SHP77 treated with DMSO at 0.1 percent for 48 hours (cell line): Measurements from ENCODE around the gene TMEM138.
A peak's percentile ranks its signal among the peaks of the same experiment; 100 is the strongest.

Experiments used
- DNase-seq: peaks from one replicate; lab custom pipeline; 2025; lab: John Stamatoyannopoulos, UW

Gene TMEM138

DNA sequence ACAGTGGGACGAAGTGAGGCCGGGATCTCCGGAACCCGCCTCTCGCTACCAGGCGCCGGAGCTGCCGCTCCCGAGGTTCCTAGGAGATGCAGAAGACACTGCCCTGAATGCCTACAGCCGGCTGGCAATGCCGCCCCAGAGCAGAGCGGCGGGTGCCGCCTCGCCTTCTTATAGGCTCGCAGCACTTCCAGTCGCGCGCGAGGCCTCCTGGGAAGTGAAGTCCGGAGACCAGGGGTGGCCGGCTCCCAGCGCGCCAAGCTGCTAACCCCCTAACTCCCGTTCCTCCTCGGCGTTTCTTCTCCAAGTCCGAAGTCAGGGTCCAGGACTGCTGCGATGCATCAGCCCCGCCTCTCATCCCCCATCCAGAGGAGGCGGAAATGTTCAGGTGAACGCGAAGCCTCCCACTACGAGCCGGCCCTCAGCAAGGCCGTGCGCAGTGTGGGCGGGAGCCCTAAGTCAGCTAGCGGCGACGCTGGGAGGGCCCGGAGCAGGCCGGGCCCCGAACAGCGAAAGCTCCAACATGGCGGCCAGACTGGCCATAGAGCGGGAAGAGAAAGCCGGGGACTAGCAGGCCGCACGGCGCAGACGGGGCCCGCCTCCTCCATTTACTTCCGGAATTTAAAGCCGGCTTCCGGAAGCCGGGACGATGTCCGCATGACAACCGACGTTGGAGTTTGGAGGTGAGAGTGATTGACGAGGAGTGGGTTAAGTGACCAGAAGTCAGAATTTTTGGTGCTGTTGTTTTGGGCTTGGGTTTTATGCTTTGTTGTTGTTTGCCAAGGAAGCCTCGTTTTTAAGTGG is at the start of gene TMEM138, which contains the start of gene CYB561A3:
Gene TMEM138 (plus strand): TSS at position 634 of the 801 bp plus-strand sequence. CDS start 2,017 bp downstream, outside the sequence.
Gene CYB561A3 (minus strand): TSS at position 142 of the 801 bp plus-strand sequence. CDS start 5,169 bp downstream, outside the sequence.
- peak; percentile 83 for DNase-seq

DNA sequence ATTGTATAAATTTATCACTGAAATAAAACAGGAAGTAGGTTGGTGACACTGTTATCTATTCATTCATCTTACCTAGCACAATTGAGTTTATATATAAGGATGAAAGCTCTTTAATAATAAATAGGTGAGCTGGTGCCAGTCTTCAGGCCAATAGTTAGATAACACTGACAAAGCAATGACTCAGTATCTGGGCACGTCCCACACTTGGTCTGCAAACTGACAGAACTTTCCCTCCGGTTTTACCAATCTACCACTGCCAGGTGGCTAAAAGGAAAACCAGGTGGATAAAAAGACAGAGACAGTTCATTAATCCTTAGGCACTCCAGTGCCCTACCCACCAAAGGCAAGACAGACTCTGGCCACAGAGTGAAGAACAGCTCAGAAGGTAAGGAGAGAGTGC is 46.9 kb upstream of the TMEM138 start:
- no peak for DNase-seq

DNA sequence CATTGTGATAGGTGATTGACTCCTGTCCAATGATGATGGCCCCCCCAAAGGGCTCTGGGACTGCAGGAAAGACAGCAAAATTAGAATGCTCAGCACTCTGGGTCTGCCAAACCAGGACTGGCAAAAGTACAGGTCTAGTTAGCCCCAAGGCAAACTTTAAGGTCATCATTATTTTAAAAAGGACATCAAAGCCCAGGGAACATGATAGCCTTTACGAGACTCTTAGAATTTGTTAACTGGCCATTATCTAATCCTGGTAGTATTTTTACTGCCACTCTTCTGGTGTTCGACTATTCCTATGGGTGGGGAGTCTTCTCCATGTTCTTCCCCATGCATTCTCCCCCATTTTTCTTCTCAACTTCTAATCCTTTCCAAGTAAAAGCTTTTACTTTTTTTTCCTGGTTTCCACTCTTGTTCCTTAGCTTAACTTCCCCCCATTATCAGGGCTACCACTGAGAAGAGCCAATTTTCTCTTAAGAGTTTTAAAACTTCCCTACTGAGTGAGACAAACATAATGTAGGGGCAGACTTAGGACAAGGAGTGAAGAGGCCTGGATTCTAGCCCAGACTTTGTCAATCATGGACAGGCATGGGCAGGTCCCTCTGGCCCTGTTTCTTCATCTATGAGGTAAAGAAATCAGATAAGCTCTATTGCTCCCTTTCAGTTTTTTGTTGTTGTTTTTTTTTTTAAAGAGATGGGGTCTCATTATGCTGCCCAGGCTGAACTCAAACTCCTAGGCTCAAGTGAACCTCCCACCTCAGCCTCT is 36.3 kb upstream of the TMEM138 start:
- no peak for DNase-seq

DNA sequence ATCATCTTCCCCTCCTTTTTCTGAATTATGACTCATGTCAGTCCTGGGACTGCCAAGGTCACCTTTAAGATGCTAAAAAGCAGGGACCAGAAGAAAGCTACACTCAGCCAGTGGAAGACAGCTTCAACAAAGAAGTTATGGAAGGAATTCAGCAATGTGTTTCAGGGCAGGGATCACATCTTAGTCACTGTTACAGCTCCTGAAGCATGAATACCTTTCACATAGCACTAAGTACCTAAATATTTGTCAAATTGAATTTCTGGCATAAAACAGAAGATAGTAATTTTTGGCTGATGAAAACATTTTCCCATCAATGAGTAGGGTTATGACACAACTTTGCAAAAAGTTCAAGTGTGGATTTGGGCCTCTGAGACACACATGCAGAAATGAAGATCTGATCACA is 34.5 kb upstream of the TMEM138 start:
- no peak for DNase-seq

DNA sequence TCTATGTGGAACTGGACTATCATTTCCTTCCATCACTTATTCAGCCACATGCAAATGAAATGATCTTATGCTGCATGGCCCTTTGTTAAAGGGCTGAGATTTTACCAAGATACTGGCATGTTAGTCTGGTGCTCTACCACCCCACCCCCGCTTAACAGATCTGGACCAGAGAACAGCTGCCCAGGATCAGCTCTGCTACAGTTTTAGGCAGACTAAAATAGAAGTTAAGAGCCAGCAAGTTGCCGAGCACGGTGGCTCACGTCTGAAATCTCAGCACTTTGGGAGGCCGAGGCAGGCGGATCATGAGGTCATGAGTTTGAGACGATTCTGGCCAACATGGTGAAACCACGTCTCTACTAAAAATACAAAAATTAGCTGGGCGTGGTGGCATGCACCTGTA is 33.8 kb upstream of the TMEM138 start:
- no peak for DNase-seq

- no peak for DNase-seq
These were observed 32.3 kb upstream of the TMEM138 start for GRCh38 chr11:61329871-61330270.

DNA sequence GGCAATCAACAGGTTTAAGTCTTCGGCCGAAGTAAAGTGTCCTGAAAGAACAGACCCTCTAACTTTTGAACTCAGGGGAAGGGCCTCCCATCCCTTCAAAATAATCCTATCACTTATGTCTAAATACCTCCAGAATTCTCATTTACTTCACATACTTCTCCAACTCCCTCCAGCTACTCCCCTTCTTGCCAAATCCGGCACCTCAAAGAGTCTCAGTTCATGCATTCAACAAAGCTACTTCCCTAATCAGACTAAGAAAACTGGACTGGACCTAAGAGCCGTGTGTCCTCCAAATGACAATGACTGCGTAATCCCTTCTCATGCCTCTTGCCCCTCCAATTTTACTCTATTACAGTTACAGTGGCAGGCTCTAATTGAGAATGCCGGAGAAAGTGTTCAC is 30.5 kb upstream of the TMEM138 start:
- DNase-seq: no peak

- DNase-seq: no peak
These were observed 29.8 kb upstream of the TMEM138 start for GRCh38 chr11:61332281-61332796.

DNA sequence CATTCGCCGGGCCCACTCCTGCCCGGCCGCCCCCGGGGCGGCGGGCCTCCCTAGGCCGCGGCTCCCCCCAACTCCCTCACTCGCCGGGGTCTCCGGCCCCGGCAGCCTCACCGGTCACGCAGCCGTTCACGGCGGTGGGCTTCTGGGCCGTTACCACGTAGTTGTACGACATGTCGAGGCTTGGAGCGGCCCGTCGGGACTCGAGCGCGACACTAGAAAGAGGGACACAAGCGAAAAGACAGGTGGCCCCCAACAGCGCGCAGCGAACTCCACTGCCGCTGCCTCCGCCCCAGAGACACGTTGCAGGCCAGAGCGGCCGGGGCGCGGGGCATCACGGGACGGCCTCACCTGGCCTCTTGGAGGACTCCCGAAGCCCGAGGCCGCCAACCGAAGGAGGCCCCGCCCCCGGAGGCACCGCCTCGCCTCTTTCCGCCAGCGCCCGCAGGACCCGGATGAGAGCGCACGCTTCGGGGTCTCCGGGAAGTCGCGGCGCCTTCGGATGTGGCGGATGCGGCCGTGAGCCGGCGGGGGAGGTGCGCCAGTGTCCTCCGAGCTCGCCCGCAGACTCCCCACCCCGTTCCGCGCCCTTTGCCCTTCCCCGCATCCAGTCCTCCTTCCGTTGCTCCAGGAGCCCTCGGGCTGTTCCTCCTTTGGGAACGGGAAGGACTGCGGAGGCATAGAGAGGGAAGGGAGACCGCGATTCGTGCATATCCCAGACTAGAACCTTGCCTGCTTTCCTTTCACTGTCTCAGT is 29.2 kb upstream of the TMEM138 start, which contains the start of the genes DDB1 and TKFC:
Gene DDB1 (minus strand): TSS at position 309 of the 753 bp plus-strand sequence. CDS start 137 bp downstream, at position 172.
Gene TKFC (plus strand): TSS at position 432 of the 753 bp plus-strand sequence. CDS start 1,501 bp downstream, outside the sequence.
- DNase-seq: peak; percentile 81

DNA sequence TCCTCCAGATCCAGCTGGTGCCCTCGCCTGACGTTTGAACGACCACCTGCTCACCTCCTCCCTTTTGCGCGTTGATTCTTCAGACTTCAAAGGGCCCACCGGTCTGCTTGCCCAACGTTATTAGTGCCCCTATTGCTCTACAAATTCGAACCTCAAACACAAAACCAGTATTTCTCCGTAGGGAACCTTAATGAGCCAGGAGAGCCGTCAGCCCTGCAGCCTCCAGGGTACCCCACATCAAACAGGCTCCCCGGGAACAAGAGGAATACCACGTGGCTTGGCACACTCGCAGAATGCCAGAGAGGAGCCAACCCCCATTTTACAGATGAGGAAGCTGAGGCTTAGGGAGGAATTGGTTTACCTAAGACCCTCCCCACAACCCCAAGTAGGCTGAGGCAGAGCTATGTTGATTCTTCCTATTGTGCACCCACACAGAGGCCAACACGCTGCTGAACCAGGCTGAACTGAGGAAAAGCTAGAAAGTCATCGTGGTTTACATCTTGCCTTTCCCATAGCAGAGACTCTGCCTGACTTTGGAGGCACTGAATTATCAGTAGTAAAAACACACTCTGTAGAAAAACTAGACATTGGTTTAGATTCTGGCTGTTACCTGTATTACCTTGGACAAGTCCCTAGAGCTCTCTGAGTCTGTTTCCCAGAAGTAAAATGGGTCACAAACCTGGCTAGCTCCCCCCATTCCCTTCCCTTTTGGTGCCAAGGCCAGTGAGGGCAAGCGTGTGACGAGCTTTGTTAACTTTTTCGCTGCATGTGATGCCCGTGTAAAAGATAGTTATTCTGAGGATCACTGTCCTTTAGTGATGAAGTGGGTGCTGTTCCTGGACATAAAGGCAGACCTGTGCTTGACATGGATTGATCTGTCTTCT is 28.4 kb upstream of the TMEM138 start:
- DNase-seq: no peak

GRCh38 chr11:61334434-61335354 is 27.5 kb upstream of the TMEM138 start:
- no peak for DNase-seq

- DNase-seq: no peak
These were observed 26.8 kb upstream of the TMEM138 start for GRCh38 chr11:61335355-61335710.

- DNase-seq: peak; percentile 79
These were observed 25.8 kb upstream of the TMEM138 start for GRCh38 chr11:61336171-61336935.

DNA sequence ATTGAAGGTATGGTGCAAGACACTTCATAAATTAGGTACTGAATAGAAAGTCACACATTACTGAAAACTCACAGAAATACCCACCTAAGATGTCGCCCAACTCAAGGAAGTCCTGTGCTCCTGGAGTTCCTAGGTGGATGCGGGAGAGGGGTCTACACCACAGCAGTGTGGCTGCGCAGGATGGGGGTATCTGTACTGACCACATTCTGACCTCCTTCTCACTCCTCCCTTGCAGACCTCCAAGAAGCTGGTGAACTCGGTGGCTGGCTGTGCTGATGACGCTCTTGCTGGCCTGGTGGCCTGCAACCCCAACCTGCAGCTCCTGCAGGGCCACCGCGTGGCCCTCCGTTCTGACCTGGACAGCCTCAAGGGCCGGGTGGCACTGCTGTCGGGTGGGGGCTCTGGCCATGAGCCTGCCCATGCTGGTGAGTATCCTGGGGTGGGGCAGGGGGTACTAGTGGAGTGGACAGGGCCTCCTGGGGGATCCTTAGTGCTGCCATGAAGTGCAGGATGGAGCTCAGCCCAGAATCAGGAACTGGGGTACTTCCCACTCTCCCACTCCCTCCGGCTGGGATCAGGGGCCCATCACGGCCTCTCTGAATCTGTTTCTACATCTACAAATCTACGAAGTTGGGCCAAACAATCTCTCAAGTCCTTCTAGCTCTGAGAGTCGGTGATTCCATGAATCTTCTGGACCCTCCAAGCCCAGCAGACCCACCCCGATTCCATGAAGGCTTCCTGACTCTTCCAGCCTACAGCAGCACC is 24.3 kb upstream of the TMEM138 start:
- DNase-seq: no peak

DNA sequence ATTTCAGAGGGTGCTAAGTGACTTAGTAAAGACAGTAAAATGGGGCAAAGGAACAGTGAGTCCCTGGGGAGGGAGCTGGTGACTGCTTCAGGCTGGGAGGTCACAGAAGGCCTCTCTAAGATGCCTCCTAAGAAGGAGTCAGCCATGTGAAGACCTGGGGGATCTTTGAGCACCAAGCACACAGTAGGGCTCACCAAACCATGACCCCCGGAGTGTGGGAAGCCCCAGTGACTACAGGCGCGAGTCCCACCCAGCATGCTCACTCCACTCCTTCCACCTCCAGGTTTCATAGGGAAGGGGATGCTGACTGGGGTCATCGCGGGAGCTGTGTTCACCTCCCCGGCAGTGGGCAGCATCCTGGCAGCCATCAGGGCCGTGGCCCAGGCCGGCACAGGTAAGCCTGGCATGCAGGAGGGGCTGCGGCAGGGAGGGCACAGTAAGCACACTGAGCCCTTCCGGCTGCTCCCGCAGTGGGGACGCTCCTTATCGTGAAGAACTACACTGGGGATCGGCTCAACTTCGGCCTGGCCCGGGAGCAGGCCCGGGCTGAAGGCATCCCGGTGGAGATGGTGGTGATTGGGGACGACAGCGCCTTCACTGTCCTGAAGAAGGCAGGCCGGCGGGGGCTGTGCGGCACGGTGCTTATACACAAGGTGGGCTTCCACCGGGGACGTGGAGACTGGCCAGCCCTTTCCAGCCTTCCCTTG is 23.2 kb upstream of the TMEM138 start:
- DNase-seq: no peak

DNA sequence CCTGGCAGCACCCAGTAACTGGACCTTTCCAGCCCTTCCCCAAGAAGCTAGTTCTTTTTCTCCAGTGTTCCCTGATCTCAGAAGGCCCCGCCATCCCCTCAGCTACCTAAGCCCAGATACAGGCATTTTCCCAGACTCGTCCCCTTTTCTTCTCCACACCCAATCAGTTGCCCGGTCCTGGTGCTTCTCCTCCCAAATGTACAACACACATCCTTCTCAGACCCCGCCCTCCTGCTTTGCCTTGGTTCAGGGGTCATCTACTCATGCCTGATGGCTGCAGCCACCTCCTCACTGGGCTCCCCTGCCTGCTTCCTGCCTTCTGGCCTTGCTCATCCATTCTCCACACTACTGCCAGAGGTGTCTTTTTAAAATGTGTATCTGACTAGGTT is 22.7 kb upstream of the TMEM138 start:
- no peak for DNase-seq

- DNase-seq: no peak
These were observed 21.2 kb upstream of the TMEM138 start for GRCh38 chr11:61340979-61341378.

DNA sequence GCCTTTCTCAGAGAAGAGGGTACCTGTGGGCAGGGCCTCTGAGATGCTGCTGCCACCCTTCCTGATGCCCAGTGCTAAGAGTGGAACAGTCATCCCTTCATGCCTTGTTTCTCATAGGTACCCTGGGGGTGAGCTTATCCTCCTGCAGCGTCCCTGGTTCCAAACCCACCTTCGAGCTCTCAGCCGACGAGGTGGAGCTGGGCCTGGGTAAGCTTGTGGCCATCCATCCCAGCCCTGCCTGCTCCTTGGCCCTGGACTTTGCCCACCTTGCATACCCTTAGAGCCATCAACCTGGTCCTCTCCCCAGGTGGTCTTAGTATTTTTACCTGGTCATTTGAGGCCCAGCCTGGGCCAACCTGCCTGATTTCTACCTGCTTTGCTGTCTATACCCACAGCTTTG is 20.5 kb upstream of the TMEM138 start:
- DNase-seq: no peak
